HL-60 (cell line): ENCODE measurements around the gene BICDL2.

Experiments
- DNase-seq, 2 experiments: peaks; one replicate each; pipeline ENCODE4 v3.0.0-alpha.2; 2010 to 2020; ENCODE audit warnings: low read depth in 1 of 2, low spot score in 1 of 2
- H3K27ac ChIP-seq: fragments of 250-450 bp; sonication (Bioruptor Pico); replicated peaks from 2 replicates; pipeline ENCODE4 v1.5.1; 2020; ENCODE audit warnings: mild to moderate bottlenecking, moderate library complexity
- H3K27me3 ChIP-seq: fragments of 250-450 bp; sonication (Bioruptor Pico); 2 replicates; pipeline ENCODE4 v1.5.1; 2021; ENCODE audit warnings: mild to moderate bottlenecking, moderate library complexity; ENCODE audit not compliant: insufficient read depth, poor library complexity, severe bottlenecking
- H3K4me3 ChIP-seq: replicated peaks from 2 replicates; pipeline ENCODE4 v1.5.1; 2011; ENCODE audit warnings: mild to moderate bottlenecking, control low read depth, low read length; ENCODE audit not compliant: insufficient read depth
- CTCF ChIP-seq: IDR thresholded peaks from one replicate; pipeline ENCODE4 v1.5.1; 2011; ENCODE audit warnings: low read length, control low read depth, inconsistent platforms; ENCODE audit not compliant: insufficient read depth
- GABPA ChIP-seq: IDR thresholded peaks from 2 replicates; pipeline ENCODE4 v1.6.1; 2012; ENCODE audit warnings: low read depth
- POLR2AphosphoS5 ChIP-seq: IDR thresholded peaks from 2 replicates; pipeline ENCODE4 v1.6.1; 2012; ENCODE audit warnings: low read depth
- REST ChIP-seq: IDR thresholded peaks from 2 replicates; pipeline ENCODE4 v1.6.1; 2012; ENCODE audit warnings: low read depth; ENCODE audit not compliant: insufficient replicate concordance
- SPI1 ChIP-seq: IDR thresholded peaks from 2 replicates; pipeline ENCODE4 v1.6.1; 2012; ENCODE audit warnings: low read depth, mild to moderate bottlenecking, borderline replicate concordance

The BICDL2 gene

GRCh38 chr16:3047387-3047720, 10.6 kb upstream of the BICDL2 start:
- no peak overlapping the region for H3K4me3 ChIP-seq
- TF ChIP-seq CTCF (no peak), SPI1 (no peak), GABPA (no peak), REST (no peak), POLR2AphosphoS5 (no peak)
- no peak for DNase-seq
- H3K27me3 ChIP-seq: peaks cover 5% of the 10 kb centered on the region
- no peak overlapping the region for H3K27ac ChIP-seq

- peak overlapping the region; percentile 55 for H3K4me3 ChIP-seq
- H3K27me3 ChIP-seq: peaks cover 5% of the 10 kb centered on the region
- H3K27ac ChIP-seq: peak overlapping the region; percentile 38; the same call in 1 of the 2 replicates
- no peak for DNase-seq
- TF ChIP-seq POLR2AphosphoS5 (no peak), GABPA (no peak), REST (no peak)
These were observed 10.1 kb upstream of the BICDL2 start for GRCh38 chr16:3046641-3047386.

- peak in 1 of 2 experiments; percentile 43 for DNase-seq
- H3K27ac ChIP-seq: peak within 1 kb of the TSS; percentile 51
- peak within 1 kb of the TSS; percentile 55 for H3K4me3 ChIP-seq
- H3K27me3 ChIP-seq: peaks cover 5% of the 10 kb centered on the region
- no peak for TF ChIP-seq CTCF
- TF ChIP-seq SPI1: peak; percentile 58; the same call in 1 of the 2 replicates
- no peak for TF ChIP-seq GABPA
- TF ChIP-seq POLR2AphosphoS5: no peak
- TF ChIP-seq REST: no peak
These were observed 9.3 kb upstream of the BICDL2 start, which contains the start of gene MMP25 for GRCh38 chr16:3045758-3046640. TSS of gene MMP25 (plus strand) at chr16:3046561. CDS start at chr16:3046918, 357 bp downstream.
